ENCODE data around the gene MGAT4C.

The MGAT4C gene

DNA sequence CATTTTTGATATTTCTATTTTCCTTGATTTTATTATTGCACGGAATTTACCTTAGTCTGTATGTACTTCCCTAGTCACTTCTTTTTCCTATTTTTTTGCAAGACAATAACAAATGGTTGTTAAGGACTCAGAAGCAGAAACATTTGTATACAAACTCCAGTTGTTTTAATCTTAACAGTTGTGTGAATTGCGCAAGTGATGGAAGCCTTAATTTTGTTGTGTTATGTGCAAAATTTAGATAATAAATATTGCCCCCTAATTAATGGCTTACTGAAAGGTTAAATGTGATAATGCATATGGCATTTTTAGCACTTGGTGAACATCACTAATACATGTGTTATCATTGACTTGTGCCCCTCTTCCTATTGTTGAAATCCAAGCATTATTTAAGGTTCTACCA is 82.0 kb downstream of the MGAT4C start:
- TF ChIP-seq, protein P1, sequence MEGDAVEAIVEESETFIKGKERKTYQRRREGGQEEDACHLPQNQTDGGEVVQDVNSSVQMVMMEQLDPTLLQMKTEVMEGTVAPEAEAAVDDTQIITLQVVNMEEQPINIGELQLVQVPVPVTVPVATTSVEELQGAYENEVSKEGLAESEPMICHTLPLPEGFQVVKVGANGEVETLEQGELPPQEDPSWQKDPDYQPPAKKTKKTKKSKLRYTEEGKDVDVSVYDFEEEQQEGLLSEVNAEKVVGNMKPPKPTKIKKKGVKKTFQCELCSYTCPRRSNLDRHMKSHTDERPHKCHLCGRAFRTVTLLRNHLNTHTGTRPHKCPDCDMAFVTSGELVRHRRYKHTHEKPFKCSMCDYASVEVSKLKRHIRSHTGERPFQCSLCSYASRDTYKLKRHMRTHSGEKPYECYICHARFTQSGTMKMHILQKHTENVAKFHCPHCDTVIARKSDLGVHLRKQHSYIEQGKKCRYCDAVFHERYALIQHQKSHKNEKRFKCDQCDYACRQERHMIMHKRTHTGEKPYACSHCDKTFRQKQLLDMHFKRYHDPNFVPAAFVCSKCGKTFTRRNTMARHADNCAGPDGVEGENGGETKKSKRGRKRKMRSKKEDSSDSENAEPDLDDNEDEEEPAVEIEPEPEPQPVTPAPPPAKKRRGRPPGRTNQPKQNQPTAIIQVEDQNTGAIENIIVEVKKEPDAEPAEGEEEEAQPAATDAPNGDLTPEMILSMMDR (IDR thresholded peaks at IDR 0.05; ENCODE audit: insufficient read depth, low read depth, low read length, missing control alignments): no peak
- no peak overlapping the region for H3K4me3 ChIP-seq (ENCODE audit: low read depth, low read length)
- DNase-seq (ENCODE audit: low read depth): no peak

- no peak for DNase-seq (ENCODE audit: low read depth)
- TF ChIP-seq, protein P1 (IDR thresholded peaks at IDR 0.05; ENCODE audit: insufficient read depth, low read depth, low read length, missing control alignments): no peak
- no peak overlapping the region for H3K4me3 ChIP-seq (ENCODE audit: low read depth, low read length)
These were observed 83.2 kb downstream of the MGAT4C start for GRCh38 chr12:86172913-86173443.

- DNase-seq (ENCODE audit: low read depth): no peak
- TF ChIP-seq, protein P1 (IDR thresholded peaks at IDR 0.05; ENCODE audit: insufficient read depth, low read depth, low read length, missing control alignments): no peak
- H3K4me3 ChIP-seq (ENCODE audit: low read depth, low read length): no peak overlapping the region
These were observed 86.1 kb downstream of the MGAT4C start for GRCh38 chr12:86170051-86170450.

DNA sequence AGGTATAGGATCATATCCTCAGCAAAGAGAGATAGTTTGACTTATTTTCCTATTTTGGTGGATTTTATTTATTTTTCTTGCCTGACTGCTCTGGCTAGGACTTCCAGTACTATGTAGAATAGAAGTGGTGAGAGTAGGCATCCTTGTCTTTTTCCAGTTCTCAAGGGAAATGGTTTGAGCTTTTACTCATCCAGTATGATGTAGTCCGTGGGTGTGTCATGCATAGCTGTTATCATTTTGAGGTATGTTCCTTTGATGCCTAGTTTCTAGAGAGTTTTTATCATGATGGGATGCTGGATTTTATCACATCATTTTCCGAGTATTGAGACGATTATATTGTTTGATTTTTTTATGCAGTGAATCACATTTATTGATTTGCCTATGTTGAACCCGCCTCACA is 97.2 kb downstream of the MGAT4C start:
- no peak overlapping the region for H3K4me3 ChIP-seq (ENCODE audit: low read depth, low read length)
- DNase-seq (ENCODE audit: low read depth): no peak
- TF ChIP-seq, protein P1 (IDR thresholded peaks at IDR 0.05; ENCODE audit: insufficient read depth, low read depth, low read length, missing control alignments): no peak

DNA sequence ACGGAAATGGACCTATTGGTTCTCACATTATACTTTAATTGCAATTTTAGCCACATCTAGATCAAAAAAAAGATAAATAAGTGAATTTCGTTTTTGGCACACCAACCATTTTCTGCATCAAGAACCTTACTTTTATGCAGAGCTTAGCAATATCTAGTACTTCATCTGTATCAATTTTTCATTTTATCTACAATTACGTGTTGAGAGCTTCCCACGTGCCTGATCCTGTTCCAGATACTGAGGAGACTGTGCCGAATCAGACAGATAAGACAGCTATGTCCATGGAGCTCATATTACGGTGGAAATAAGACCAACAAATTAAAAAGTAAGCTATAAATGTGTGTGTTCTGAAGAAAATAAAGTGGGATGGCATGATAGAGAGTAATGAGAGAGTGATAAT is 101.6 kb downstream of the MGAT4C start:
- no peak for DNase-seq (ENCODE audit: low read depth)
- TF ChIP-seq, protein P1 (IDR thresholded peaks at IDR 0.05; ENCODE audit: insufficient read depth, low read depth, low read length, missing control alignments): no peak
- no peak overlapping the region for H3K4me3 ChIP-seq (ENCODE audit: low read depth, low read length)

GRCh38 chr12:86148612-86149011 is 107.6 kb downstream of the MGAT4C start:
- DNase-seq (ENCODE audit: low read depth): no peak
- H3K4me3 ChIP-seq (ENCODE audit: low read depth, low read length): no peak overlapping the region
- TF ChIP-seq, protein P1 (IDR thresholded peaks at IDR 0.05; ENCODE audit: insufficient read depth, low read depth, low read length, missing control alignments): no peak

- TF ChIP-seq, protein P1 (IDR thresholded peaks at IDR 0.05; ENCODE audit: insufficient read depth, low read depth, low read length, missing control alignments): no peak
- no peak for DNase-seq (ENCODE audit: low read depth)
- H3K4me3 ChIP-seq (ENCODE audit: low read depth, low read length): no peak overlapping the region
These were observed 108.1 kb downstream of the MGAT4C start for GRCh38 chr12:86148071-86148470.

Data from GM12865 (cell line).